Stimulated activated CD4-positive, alpha-beta T cell treated with anti-CD3 and anti-CD28 coated beads, Interleukin-15, amount 100 ng/mL, for 1 hour (primary cell): ENCODE results near the gene MTG1.

Experiments
- DNase-seq, 2 donors: peaks; one replicate each; pipeline ENCODE4 v3.0.0-alpha.2; 2020; ENCODE audit warnings: low read depth in 1 of 2, low spot score in 1 of 2

Gene MTG1

GRCh38 chr10:133446979-133447378 is 53.0 kb downstream of the MTG1 start:
- DNase-seq, result no peak

- no peak for DNase-seq
These were observed 54.2 kb downstream of the MTG1 start for GRCh38 chr10:133448120-133448519.

GRCh38 chr10:133451346-133451745 is 57.4 kb downstream of the MTG1 start:
- no peak for DNase-seq

GRCh38 chr10:133452453-133452852 is 58.5 kb downstream of the MTG1 start:
- no peak for DNase-seq

GRCh38 chr10:133453516-133454203 is 59.7 kb downstream of the MTG1 start, which contains the start of gene SCART1:
TSS of gene SCART1 (plus strand) at chr10:133453945. CDS start at chr10:133453998, 53 bp downstream.
- DNase-seq, result no peak

GRCh38 chr10:133454204-133454893 is 60.4 kb downstream of the MTG1 start:
- DNase-seq, result no peak

GRCh38 chr10:133455196-133455595 is 61.2 kb downstream of the MTG1 start:
- DNase-seq, result no peak

GRCh38 chr10:133455611-133456031 is 61.7 kb downstream of the MTG1 start:
- DNase-seq, result no peak

GRCh38 chr10:133456041-133456951 is 62.3 kb downstream of the MTG1 start:
- no peak for DNase-seq

GRCh38 chr10:133457100-133457841 is 63.3 kb downstream of the MTG1 start:
- DNase-seq, result no peak

- DNase-seq, result no peak
These were observed 64.2 kb downstream of the MTG1 start for GRCh38 chr10:133458021-133458709.

- no peak for DNase-seq
These were observed 64.9 kb downstream of the MTG1 start for GRCh38 chr10:133458710-133459453.

- no peak for DNase-seq
These were observed 65.7 kb downstream of the MTG1 start for GRCh38 chr10:133459454-133460207.

GRCh38 chr10:133460208-133460769 is 66.3 kb downstream of the MTG1 start:
- no peak for DNase-seq

- no peak for DNase-seq
These were observed 67.1 kb downstream of the MTG1 start for GRCh38 chr10:133461027-133461426.

- no peak for DNase-seq
These were observed 67.9 kb downstream of the MTG1 start for GRCh38 chr10:133461841-133462240.

GRCh38 chr10:133462512-133463305 is 68.8 kb downstream of the MTG1 start:
- DNase-seq, result no peak

- no peak for DNase-seq
These were observed 70.7 kb downstream of the MTG1 start for GRCh38 chr10:133464582-133465031.
